OCI-LY7 (cell line): ENCODE results near the gene TPRX2.

ENCODE experiments used
- CTCF ChIP-seq: fragments of 200-600 bp; sonication (generic); conservative IDR thresholded peaks from 2 replicates; pipeline ENCODE4 v1.5.1; 2014; ENCODE audit warnings: mild to moderate bottlenecking, antibody characterized with exemption, low read length, moderate library complexity, mixed read lengths
- EZH2phosphoT487 ChIP-seq: fragments of 200-600 bp; sonication (generic); IDR thresholded peaks from 2 replicates; pipeline ENCODE4 v1.6.1; 2018; ENCODE audit warnings: low read depth, borderline replicate concordance, mild to moderate bottlenecking, mixed run types, antibody characterized with exemption, low read length, moderate library complexity, mixed read lengths

GRCh38 chr19:47820410-47820809 is 38.6 kb upstream of the TPRX2 start:
- no peak for TF ChIP-seq CTCF
- TF ChIP-seq EZH2phosphoT487, result no peak
